AML-193 (cell line): ENCODE measurements around the gene UQCRHL.

Experiments
- DNase-seq, 2 experiments: peaks; one replicate each; lab custom pipeline; 2025; lab: John Stamatoyannopoulos, UW

UQCRHL gene

GRCh38 chr1:15797614-15798390 is 9.6 kb downstream of the UQCRHL start:
- DNase-seq, result no peak

- no peak for DNase-seq
These were observed 11.4 kb downstream of the UQCRHL start for GRCh38 chr1:15796086-15796462.

- DNase-seq, result peak in 1 of 2 experiments; percentile 3
These were observed 18.7 kb downstream of the UQCRHL start for GRCh38 chr1:15788624-15789301.

GRCh38 chr1:15786581-15786980 is 20.9 kb downstream of the UQCRHL start:
- no peak for DNase-seq

- no peak for DNase-seq
These were observed 21.8 kb downstream of the UQCRHL start for GRCh38 chr1:15785683-15786082.

- DNase-seq, result no peak
These were observed 29.3 kb downstream of the UQCRHL start for GRCh38 chr1:15777909-15778707.

- no peak for DNase-seq
These were observed 31.7 kb downstream of the UQCRHL start for GRCh38 chr1:15775706-15776105.

GRCh38 chr1:15771836-15772515 is 35.5 kb downstream of the UQCRHL start:
- DNase-seq, result no peak

GRCh38 chr1:15770313-15770962 is 37.0 kb downstream of the UQCRHL start:
- DNase-seq, result no peak

GRCh38 chr1:15768388-15768787 is 39.1 kb downstream of the UQCRHL start:
- no peak for DNase-seq

- no peak for DNase-seq
These were observed 39.5 kb downstream of the UQCRHL start for GRCh38 chr1:15767941-15768340.

- no peak for DNase-seq
These were observed 41.8 kb downstream of the UQCRHL start for GRCh38 chr1:15765495-15766194.

- DNase-seq, result no peak
These were observed 42.6 kb downstream of the UQCRHL start for GRCh38 chr1:15764890-15765289.

GRCh38 chr1:15764269-15764764 is 43.1 kb downstream of the UQCRHL start:
- DNase-seq, result no peak

- no peak for DNase-seq
These were observed 44.9 kb downstream of the UQCRHL start for GRCh38 chr1:15762546-15762945.

- DNase-seq, result no peak
These were observed 45.9 kb downstream of the UQCRHL start for GRCh38 chr1:15761366-15762128.

GRCh38 chr1:15760520-15761211 is 46.8 kb downstream of the UQCRHL start:
- no peak for DNase-seq

- no peak for DNase-seq
These were observed 48.3 kb downstream of the UQCRHL start for GRCh38 chr1:15758953-15759661.
